ENCODE data around the gene SLC18A3. TPM values are rescaled to one million over a fixed set of nuclear protein-coding genes. Genes with fewer than 3 reads are reported as not detected.

SLC18A3 gene
- total RNA-seq, 4 donors from 2014 or later = 0.07 TPM; not detected in 3

DNA sequence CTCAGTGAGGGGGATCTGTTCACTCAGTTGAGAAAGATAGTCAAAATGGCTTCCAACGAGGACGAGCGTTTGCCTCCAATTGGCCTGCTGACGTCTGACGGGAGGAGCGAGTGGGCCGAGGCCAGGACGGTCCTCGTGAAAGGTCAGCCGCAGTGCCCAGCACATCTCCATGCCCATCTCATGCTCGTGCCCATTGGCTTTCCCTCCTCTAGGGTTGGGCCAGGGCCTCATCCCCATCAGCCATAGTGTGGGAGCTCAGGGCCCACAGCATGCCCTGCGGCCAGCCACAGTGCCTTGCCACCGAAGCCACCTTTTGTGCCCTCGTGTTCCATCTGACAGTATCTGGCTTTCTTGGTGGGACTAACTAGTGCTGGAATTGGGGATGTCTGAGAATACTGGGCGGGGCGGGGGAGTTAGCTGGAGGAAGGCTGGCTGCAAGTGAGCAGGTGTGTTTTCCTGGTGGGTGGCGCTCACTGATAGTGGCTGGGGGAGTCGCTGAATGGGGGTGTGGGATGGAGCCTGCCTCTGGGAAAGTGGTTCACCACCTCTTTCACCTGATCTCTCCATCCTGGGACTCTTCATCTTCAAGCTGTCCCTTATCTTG lies 17.6 kb downstream of the SLC18A3 start:
- Histone ChIP-seq H3K27me3 (no peaks in the 10 kb centered on the region), H3K4me1 (no peaks in the 10 kb centered on the region), H3K36me3 (no peaks in the 10 kb centered on the region), H3K4me3 (no peak overlapping the region), H3K9me3 (no peaks in the 10 kb centered on the region), H3K27ac (no peak overlapping the region)
- intact Hi-C loops (cut with DNase I; ENCODE audit: low total_unique reads) = no loop called here
- DNase-seq = no peak
- TF ChIP-seq CTCF (IDR thresholded peaks at IDR 0.05) (no peak), POLR2A (IDR thresholded peaks at IDR 0.05) (no peak)

- H3K4me3 ChIP-seq = no peak overlapping the region
- DNase-seq = no peak
Measured at GRCh38 chr10:49628599-49628998, 18.5 kb downstream of the SLC18A3 start.

GRCh38 chr10:49629431-49629881 lies 19.3 kb downstream of the SLC18A3 start:
- H3K27ac ChIP-seq = no peak overlapping the region
- H3K36me3 ChIP-seq = no peaks in the 10 kb centered on the region
- DNase-seq = no peak
- no peaks in the 10 kb centered on the region for H3K27me3 ChIP-seq
- no peaks in the 10 kb centered on the region for H3K9me3 ChIP-seq
- no peak overlapping the region for H3K4me3 ChIP-seq
- intact Hi-C loops (cut with DNase I; ENCODE audit: low total_unique reads) = no loop called here
- H3K4me1 ChIP-seq = no peaks in the 10 kb centered on the region
- TF ChIP-seq POLR2A (IDR thresholded peaks at IDR 0.05) (no peak), CTCF (IDR thresholded peaks at IDR 0.05) (no peak)

More at GRCh38 chr10:49628599-49628998, 18.5 kb downstream of the SLC18A3 start:
- TF ChIP-seq CTCF (IDR thresholded peaks at IDR 0.05) (no peak), POLR2A (IDR thresholded peaks at IDR 0.05) (no peak)
- H3K27me3 ChIP-seq = no peaks in the 10 kb centered on the region
- no peak overlapping the region for H3K27ac ChIP-seq
- H3K9me3 ChIP-seq = no peaks in the 10 kb centered on the region
- H3K4me1 ChIP-seq = no peaks in the 10 kb centered on the region
- intact Hi-C loops (cut with DNase I; ENCODE audit: low total_unique reads) = no loop called here
- no peaks in the 10 kb centered on the region for H3K36me3 ChIP-seq

DNA sequence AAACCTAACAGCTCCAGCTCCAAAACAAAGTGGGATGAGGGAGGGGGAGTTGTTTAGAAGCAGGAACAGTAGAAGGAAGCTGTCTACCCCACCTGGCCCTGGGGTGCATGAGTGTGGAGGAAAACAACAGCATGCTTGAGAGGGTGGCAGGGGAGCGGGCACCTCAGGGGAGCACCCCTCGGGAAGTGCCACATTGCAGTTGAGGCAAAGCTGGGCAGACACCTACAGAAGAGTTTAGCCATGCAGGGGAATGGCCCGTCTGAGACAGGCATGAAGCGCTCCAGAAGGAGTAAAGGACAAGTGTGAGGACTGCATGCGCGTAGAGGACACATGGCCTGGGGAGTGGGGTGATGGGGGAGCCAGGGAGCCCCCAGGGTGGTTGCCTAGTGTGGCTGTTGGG lies 21.9 kb downstream of the SLC18A3 start:
- no peak for DNase-seq
- no peak overlapping the region for H3K27ac ChIP-seq
- no peaks in the 10 kb centered on the region for H3K4me1 ChIP-seq
- intact Hi-C loops (cut with DNase I; ENCODE audit: low total_unique reads) = no loop called here
- TF ChIP-seq POLR2A (IDR thresholded peaks at IDR 0.05) (no peak), CTCF (IDR thresholded peaks at IDR 0.05) (no peak)
- no peak overlapping the region for H3K4me3 ChIP-seq
- H3K36me3 ChIP-seq = no peaks in the 10 kb centered on the region
- no peaks in the 10 kb centered on the region for H3K27me3 ChIP-seq
- no peaks in the 10 kb centered on the region for H3K9me3 ChIP-seq

DNA sequence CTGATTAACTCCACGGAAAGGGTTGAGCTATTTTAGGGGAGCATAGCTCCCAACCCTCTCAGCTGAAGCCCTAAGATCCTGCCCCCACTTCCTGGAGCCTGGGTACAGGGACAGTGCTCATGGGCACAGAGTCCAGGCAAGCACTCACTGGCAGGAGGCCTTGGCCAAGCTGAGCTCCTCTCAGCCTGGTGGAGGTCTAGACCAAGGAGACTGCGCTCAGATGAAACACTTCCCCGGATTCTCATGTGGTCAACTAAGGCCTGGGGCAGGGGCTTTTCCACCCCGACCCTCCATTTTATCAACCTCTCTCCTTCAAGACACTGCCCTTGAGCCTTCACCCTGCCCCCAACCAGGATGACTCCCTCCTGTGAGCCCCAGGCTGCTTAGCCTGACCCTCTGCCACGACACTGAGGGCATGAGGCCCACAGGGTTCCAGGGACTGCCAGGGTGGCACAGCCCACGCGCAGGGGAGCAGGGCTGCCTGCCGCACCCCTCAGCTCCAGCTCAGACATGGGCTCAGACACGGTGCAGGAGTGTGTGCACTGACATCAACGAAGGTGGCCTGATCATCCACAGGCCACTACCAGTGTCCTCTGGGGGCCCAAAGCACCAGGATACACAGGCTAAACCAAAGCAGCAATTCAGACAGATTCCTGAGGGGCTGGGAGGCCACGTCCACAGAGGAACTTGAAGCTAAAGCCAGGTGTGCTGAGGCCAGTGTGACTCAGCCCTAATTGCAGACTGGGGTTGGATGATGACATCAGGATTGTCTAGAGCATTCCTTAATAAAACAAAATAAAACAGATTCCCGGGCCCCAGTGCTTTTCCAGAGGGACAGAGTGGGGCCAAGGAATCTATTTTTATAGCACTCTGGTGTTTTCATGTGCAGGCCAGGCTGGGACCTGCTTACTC lies 22.6 kb downstream of the SLC18A3 start:
- Histone ChIP-seq H3K9me3 (no peaks in the 10 kb centered on the region), H3K27ac (no peak overlapping the region), H3K4me1 (no peaks in the 10 kb centered on the region), H3K36me3 (no peaks in the 10 kb centered on the region), H3K4me3 (no peak overlapping the region), H3K27me3 (no peaks in the 10 kb centered on the region)
- intact Hi-C loops (cut with DNase I; ENCODE audit: low total_unique reads) = no loop called here
- DNase-seq = no peak
- no peak for TF ChIP-seq CTCF (IDR thresholded peaks at IDR 0.05)

All from uterus (tissue), 4 donors.